Large intestine (tissue), 3 donors: ENCODE measurements around the gene ERC2. TPM values are rescaled to one million over a fixed set of nuclear protein-coding genes. Genes with fewer than 3 reads are reported as not detected.

ENCODE experiments used
- DNase-seq, 2 donors: peaks; one replicate each; pipeline versions ENCODE4 v3.0.0 to v3.0.0-alpha.2; 2013
- H3K27ac ChIP-seq: one replicate; pipeline ENCODE4 v1.5.1; 2013; ENCODE audit warnings: low read length
- H3K27me3 ChIP-seq: 2 replicates; pipeline ENCODE4 v1.6.1; 2013; ENCODE audit warnings: low read length; ENCODE audit not compliant: control insufficient read depth, insufficient read depth
- H3K36me3 ChIP-seq: 2 replicates; pipeline ENCODE4 v1.6.1; 2013; ENCODE audit warnings: low read length; ENCODE audit not compliant: control insufficient read depth, insufficient read depth
- H3K4me1 ChIP-seq: one replicate; pipeline ENCODE4 v1.6.1; 2013; ENCODE audit warnings: low read length; ENCODE audit not compliant: control insufficient read depth, insufficient read depth
- H3K4me3 ChIP-seq: one replicate; pipeline ENCODE4 v1.5.1; 2013; ENCODE audit warnings: low read length
- H3K9me3 ChIP-seq: one replicate; pipeline ENCODE4 v1.6.1; 2013; ENCODE audit warnings: mild to moderate bottlenecking, low read depth, low read length, moderate library complexity; ENCODE audit not compliant: control insufficient read depth
- WGBS: methylation state at CpG from one replicate; pipeline ENCODE4 v1.1.5; 2013; ENCODE audit warnings: low lambda C conversion rate; ENCODE audit not compliant: insufficient coverage; 5-methylcytosine and 5-hydroxymethylcytosine counted together
- polyA plus RNA-seq: library from polyadenylated mRNA; unstranded; fragments of 120-200 nt; gene quantifications from one replicate; pipeline ENCODE4 v1.2.1, GENCODE V29; 2013

The ERC2 gene
- polyA plus RNA-seq, 1 donor, result 2.4 TPM

DNA sequence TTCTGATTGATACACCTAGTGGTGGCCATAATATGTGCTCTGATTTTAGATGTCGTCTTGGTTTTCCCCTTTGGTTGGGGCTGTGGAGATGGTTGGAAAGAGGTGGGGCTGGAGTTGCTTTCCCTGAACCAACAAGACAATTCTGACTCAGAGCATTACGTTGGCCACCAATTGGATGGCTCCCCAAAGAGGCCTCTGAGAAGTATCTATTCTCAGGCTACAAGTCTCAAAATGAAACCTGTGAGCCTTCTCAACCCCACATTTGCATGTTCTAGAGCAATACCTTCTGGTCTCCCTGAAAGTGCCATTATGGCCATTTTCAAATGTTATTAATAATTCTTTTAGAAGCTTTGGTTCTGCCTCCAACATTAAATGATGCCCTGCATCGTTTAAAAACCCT lies 792.8 kb downstream of the ERC2 start:
- Histone ChIP-seq H3K4me3 (no peak overlapping the region), H3K27ac (no peak overlapping the region), H3K4me1 (peaks cover 11% of the 10 kb centered on the region), H3K36me3 (no peaks in the 10 kb centered on the region), H3K27me3 (no peaks in the 10 kb centered on the region), H3K9me3 (no peaks in the 10 kb centered on the region)
- no peak for DNase-seq
- WGBS, result 50% methylated on average over 1 of the region's 3 CpGs

DNA sequence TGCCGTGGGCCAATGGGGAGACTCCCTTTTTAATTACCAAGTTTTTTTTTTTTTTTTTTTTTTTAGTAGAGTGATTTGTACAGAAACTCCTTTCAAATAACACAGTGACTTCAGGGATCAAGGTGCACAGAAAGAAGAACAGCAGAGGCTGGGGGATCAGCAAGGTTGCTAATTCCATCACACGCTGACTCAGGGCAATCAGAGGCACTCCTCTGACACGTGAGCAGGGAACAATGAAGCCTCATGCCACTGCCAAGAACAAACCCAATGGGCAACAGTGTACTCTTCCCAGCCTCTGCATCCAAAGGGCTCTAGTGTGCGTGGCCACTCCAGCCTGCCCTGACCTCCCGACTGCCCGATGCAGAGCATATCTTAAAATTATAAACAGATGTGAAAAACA lies 794.5 kb downstream of the ERC2 start:
- Histone ChIP-seq H3K27ac (peak overlapping the region; percentile 52), H3K9me3 (no peaks in the 10 kb centered on the region), H3K4me3 (no peak overlapping the region), H3K4me1 (peaks cover 11% of the 10 kb centered on the region), H3K27me3 (no peaks in the 10 kb centered on the region), H3K36me3 (no peaks in the 10 kb centered on the region)
- peak; percentile 69 to 77 for DNase-seq
- WGBS, result 20% methylated on average over 1 of the region's 6 CpGs

DNA sequence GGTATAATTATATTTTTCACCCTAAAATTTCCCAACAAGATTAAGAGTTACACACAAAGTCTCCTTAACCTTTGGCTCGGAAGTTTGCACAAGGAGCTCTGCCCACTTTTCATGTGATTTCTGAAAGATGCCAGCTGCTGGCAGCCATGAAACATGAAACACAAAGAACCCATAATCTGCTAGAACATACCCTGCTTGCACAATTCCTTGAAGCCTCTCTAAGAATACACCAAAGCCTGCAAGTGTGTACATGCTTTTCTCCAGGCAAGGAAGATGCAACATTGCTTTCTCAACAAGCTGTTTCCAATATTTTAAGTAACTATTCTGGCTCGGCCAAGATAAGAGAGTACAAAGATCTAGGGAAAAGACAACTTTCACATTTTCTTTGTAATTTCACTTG lies 799.1 kb downstream of the ERC2 start:
- peaks cover 2% of the 10 kb centered on the region for H3K27me3 ChIP-seq
- H3K4me3 ChIP-seq, result no peak overlapping the region
- H3K36me3 ChIP-seq, result no peaks in the 10 kb centered on the region
- no peak for DNase-seq
- WGBS, result 64% methylated on average over 2 of the region's 2 CpGs
- H3K9me3 ChIP-seq, result no peaks in the 10 kb centered on the region
- no peak overlapping the region for H3K27ac ChIP-seq
- peaks cover 9% of the 10 kb centered on the region for H3K4me1 ChIP-seq

DNA sequence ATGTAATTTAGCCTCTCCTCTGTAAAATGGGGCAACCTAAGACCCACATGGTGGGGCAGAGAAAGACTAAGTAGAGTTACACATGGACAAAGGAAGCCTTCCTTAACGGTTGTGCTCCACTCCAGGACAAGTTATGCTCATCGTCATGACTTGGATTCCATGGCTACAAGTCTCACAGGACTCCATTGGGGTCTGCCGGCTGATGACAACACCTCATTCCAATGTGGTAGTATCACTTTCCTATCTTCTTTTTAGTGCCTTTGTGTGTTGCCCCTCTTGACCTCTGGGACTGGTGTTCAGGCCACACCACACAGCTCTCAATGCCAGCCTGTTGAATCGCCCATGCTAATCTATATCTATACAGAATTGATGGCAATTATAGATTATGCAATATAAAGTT lies 799.9 kb downstream of the ERC2 start:
- no peak overlapping the region for H3K27ac ChIP-seq
- H3K9me3 ChIP-seq, result no peaks in the 10 kb centered on the region
- no peaks in the 10 kb centered on the region for H3K36me3 ChIP-seq
- H3K27me3 ChIP-seq, result peaks cover 2% of the 10 kb centered on the region
- DNase-seq, result no peak
- no peak overlapping the region for H3K4me3 ChIP-seq
- no CpG with 5 or more reads among the region's 4 CpGs for WGBS
- H3K4me1 ChIP-seq, result peaks cover 2% of the 10 kb centered on the region

DNA sequence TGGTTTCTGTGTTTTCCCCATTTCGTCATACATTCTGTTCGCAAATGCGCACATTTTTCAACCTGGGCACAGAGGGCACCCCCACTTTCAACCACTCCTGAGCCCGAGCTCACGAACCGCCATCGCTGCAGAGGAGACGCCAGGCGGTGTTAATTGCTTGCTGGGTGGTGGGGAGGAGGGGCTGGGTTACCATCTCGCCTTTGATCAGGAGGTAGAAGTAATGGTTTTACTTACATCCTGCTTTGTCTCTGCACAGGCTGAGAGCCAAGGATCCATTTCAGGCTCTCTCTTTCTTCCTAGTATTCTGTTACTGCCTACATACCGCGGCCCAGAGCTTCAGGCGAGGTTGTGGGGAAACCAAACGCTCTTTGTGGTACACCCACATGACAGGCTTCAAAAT lies 803.9 kb downstream of the ERC2 start:
- Histone ChIP-seq H3K4me1 (no peaks in the 10 kb centered on the region), H3K36me3 (no peaks in the 10 kb centered on the region), H3K4me3 (no peak overlapping the region), H3K27me3 (peaks cover 2% of the 10 kb centered on the region), H3K27ac (no peak overlapping the region), H3K9me3 (no peaks in the 10 kb centered on the region)
- no CpG with 5 or more reads among the region's 14 CpGs for WGBS
- DNase-seq, result no peak

DNA sequence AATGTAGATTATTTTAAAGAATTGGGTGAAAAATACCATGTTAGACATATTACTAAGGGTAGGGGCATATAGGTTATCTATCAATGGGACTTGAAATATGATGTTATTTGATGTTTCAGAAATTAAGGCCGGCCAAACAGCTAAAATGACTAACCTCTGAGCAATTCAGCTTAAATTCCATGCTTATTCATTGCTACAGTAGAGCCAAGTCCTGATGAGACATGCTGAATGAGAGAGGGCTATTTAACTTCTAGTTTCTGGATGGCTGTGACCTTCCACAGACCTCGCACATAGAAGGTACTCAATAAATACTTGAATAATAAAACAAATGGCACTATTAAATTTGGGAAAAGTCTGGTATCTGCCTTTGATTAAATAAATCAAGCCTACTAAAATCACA lies 805.6 kb downstream of the ERC2 start:
- no peak overlapping the region for H3K27ac ChIP-seq
- no peaks in the 10 kb centered on the region for H3K36me3 ChIP-seq
- H3K4me3 ChIP-seq, result no peak overlapping the region
- no peaks in the 10 kb centered on the region for H3K9me3 ChIP-seq
- DNase-seq, result no peak
- peaks cover 2% of the 10 kb centered on the region for H3K27me3 ChIP-seq
- H3K4me1 ChIP-seq, result no peaks in the 10 kb centered on the region
- no CpG with 5 or more reads among the region's 2 CpGs for WGBS

DNA sequence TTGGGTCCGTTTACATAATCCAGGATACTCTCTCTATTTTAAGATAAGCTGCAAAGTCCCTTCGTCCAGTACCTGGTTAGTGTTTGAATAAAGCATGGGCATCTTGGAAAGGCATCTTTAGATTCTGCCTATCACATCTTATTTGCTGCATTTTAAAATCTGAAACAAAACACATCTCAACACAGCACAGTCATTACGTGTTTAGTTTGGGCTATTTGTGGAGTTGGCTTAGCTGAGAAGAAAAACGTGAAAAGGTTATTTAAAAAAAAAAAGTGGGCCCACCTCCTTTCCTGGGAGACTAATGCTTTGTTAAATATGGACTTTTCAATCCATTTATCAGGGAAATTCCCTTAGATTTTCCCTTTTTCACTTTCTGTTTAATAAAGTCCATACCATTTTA lies 806.7 kb downstream of the ERC2 start:
- peaks cover 2% of the 10 kb centered on the region for H3K27me3 ChIP-seq
- no peaks in the 10 kb centered on the region for H3K36me3 ChIP-seq
- no CpG with 5 or more reads among the region's 4 CpGs for WGBS

DNA sequence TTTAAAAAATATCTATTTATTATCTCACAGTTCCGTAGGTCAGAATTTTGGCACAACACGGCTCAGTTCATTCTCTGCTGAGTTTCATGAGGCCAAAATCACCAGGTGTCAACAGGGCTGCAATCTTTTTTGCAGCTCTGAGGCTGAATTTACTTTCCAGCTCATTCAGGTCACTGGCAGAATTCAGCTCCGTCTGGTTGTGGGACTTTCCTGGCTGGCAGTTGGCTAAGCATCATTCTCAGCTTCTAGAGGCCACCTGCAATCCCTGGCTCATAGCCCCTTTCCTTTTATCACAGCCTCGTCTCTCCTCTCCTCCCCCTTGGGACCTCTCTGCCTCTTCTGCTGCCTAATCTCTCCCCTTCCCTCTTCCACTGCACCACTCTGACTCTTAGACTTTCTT lies 807.1 kb downstream of the ERC2 start:
- no peak for DNase-seq
- no peaks in the 10 kb centered on the region for H3K36me3 ChIP-seq
- no peaks in the 10 kb centered on the region for H3K9me3 ChIP-seq
- no peak overlapping the region for H3K4me3 ChIP-seq
- H3K4me1 ChIP-seq, result no peaks in the 10 kb centered on the region
- WGBS, result 70% methylated on average over 2 of the region's 4 CpGs
- H3K27ac ChIP-seq, result no peak overlapping the region
- H3K27me3 ChIP-seq, result peaks cover 2% of the 10 kb centered on the region

More for the DNA sequence above, 806.7 kb downstream of the ERC2 start:
- Histone ChIP-seq H3K4me1 (no peaks in the 10 kb centered on the region), H3K4me3 (no peak overlapping the region), H3K9me3 (no peaks in the 10 kb centered on the region), H3K27ac (no peak overlapping the region)
- no peak for DNase-seq

DNA sequence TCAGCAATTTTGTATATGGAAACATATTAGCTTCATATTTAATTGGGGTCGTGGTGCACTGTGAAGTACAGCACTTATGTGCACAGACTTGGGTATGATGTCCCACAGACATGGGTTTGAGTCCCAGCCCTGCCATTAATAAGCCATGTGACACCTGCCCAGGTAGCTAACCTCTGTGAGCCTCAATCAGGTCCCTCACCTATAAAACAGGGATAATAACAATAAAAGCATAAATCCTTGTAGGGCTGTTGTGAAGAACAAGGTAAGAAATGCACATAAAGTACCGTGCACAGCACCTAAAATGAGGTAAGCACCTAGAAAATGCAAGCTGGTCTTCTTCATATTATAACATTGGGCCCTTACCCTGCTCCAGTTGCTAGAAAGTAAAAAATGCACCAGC lies 807.6 kb downstream of the ERC2 start:
- H3K9me3 ChIP-seq, result no peaks in the 10 kb centered on the region
- H3K27me3 ChIP-seq, result peaks cover 2% of the 10 kb centered on the region
- no peak for DNase-seq
- H3K36me3 ChIP-seq, result no peaks in the 10 kb centered on the region
- no peaks in the 10 kb centered on the region for H3K4me1 ChIP-seq
- no CpG with 5 or more reads among the region's 2 CpGs for WGBS
- no peak overlapping the region for H3K4me3 ChIP-seq
- no peak overlapping the region for H3K27ac ChIP-seq

DNA sequence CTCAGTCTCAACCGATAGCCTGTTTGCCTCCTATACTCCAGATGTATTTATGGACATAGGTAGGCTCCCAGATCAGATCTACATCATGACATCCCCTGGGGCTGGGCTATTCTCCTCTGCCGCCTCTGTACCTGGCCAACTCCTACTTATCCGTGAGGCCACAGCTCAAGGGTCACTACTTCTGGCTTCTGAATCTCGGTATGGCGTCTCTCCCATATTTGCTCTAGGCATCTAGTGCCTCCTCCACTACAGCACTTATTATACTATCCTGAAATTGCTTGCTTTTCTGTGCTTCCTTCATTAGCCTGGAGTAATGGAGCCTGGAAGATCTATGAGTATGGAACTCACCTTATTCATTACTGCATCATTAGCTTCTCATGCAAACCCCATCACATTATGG lies 808.6 kb downstream of the ERC2 start:
- Histone ChIP-seq H3K4me1 (no peaks in the 10 kb centered on the region), H3K4me3 (no peak overlapping the region), H3K27ac (no peak overlapping the region), H3K9me3 (no peaks in the 10 kb centered on the region), H3K36me3 (no peaks in the 10 kb centered on the region), H3K27me3 (peaks cover 2% of the 10 kb centered on the region)
- no peak for DNase-seq
- WGBS, result no CpG with 5 or more reads among the region's 5 CpGs

DNA sequence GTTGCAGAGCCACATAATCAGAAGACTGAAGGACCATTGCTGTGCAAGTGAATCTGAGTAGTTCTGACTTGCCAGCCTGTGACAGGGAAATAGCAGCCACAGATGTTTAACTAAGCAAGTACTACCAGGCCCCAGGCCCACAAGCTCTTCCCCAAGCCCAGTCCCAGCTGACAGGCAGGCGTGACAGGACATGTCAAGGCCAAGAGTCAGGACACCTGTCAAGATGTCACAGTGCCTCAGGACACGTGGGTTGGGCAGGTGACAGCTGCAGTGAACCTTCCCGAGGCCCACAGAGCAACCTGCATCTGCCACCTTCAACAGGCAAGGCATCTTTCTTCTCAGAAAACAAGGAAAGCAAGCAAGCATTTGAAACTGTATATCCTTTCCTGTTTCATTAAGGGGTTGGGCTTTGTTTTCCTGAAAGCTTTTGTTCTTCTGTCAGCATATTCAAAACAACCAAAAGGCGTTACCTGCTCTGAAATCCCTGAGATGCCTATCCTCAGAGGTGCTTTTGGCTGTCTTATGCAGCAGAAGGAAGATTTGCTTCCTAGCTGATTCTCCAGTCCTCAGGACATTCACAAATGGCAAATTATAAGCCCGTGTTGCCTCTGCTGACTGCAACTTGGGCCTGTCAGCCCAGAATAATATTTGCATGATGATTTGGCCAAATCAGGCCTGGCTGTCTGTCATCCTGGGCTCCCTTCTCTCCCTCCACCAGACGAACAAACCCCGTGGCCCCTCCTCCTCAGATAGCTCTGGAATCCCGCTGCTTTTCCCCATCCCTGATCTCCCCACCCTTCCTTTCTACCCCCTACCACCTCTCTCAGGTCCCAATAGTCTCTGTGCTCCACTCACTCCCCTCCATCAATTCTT lies 809.3 kb downstream of the ERC2 start:
- H3K4me1 ChIP-seq, result no peaks in the 10 kb centered on the region
- H3K27ac ChIP-seq, result no peak overlapping the region
- DNase-seq, result no peak
- no CpG with 5 or more reads among the region's 8 CpGs for WGBS
- H3K9me3 ChIP-seq, result no peaks in the 10 kb centered on the region
- H3K27me3 ChIP-seq, result no peaks in the 10 kb centered on the region
- H3K36me3 ChIP-seq, result no peaks in the 10 kb centered on the region
- no peak overlapping the region for H3K4me3 ChIP-seq
